Femur (tissue), 1 donor: ENCODE results near the gene GPR137C.

Source experiments
- DNase-seq: peaks from one replicate; pipeline ENCODE4 v3.0.0-alpha.2; 2017

GPR137C gene

GRCh38 chr14:52683985-52684520, 131.4 kb downstream of the GPR137C start:
- DNase-seq = no peak

GRCh38 chr14:52686176-52686575, 133.5 kb downstream of the GPR137C start:
- DNase-seq = no peak
